NOMO-1 treated with DMSO at 0.1 percent for 48 hours (cell line): Measurements from ENCODE around the gene SERPINE1.
"Not testable (repeated sequence)": the region's sequence is repeated elsewhere in the genome, so short reads cannot be mapped to it uniquely, and the experiment has no call there.

Source experiments
- DNase-seq: peaks from one replicate; lab custom pipeline; 2025; ENCODE audit not compliant: unreplicated experiment; lab: John Stamatoyannopoulos, UW

Gene SERPINE1

GRCh38 chr7:101121991-101122932 is 4.6 kb upstream of the SERPINE1 start:
- DNase-seq: peak; percentile 59

- DNase-seq: no peak
Observed at GRCh38 chr7:101122933-101123702, 3.8 kb upstream of the SERPINE1 start.

GRCh38 chr7:101123703-101124068 is 3.2 kb upstream of the SERPINE1 start:
- DNase-seq: no peak

GRCh38 chr7:101124376-101125056 is 2.4 kb upstream of the SERPINE1 start:
- DNase-seq: peak; percentile 54

GRCh38 chr7:101125989-101126650 is 784 bp upstream of the SERPINE1 start:
- DNase-seq: no peak

- no peak for DNase-seq
Observed at GRCh38 chr7:101127460-101128039, 646 bp downstream of the SERPINE1 start.

- DNase-seq: no peak
Observed at GRCh38 chr7:101128040-101128834, 1.3 kb downstream of the SERPINE1 start.

GRCh38 chr7:101129603-101130117 is 2.8 kb downstream of the SERPINE1 start:
- DNase-seq: no peak

GRCh38 chr7:101132626-101133600 is 6.0 kb downstream of the SERPINE1 start:
- not testable (repeated sequence) for DNase-seq

GRCh38 chr7:101133621-101134398 is 6.9 kb downstream of the SERPINE1 start:
- DNase-seq: no peak

- DNase-seq: peak; percentile 69
Observed at GRCh38 chr7:101134399-101134980, 7.6 kb downstream of the SERPINE1 start.

GRCh38 chr7:101137651-101138212 is 10.8 kb downstream of the SERPINE1 start:
- DNase-seq: no peak

GRCh38 chr7:101138213-101138870 is 11.4 kb downstream of the SERPINE1 start:
- peak; percentile 97 for DNase-seq

GRCh38 chr7:101140339-101140699 is 13.4 kb downstream of the SERPINE1 start:
- no peak for DNase-seq

- no peak for DNase-seq
Observed at GRCh38 chr7:101140746-101141382, 14.0 kb downstream of the SERPINE1 start.
